ENCODE measurements around the gene PACS2.

GRCh38 chr14:105333020-105333490, 18.5 kb downstream of the PACS2 start:
- TF ChIP-seq CTCF (IDR thresholded peaks at IDR 0.05): no peak
- no peak for TF ChIP-seq POLR2A (IDR thresholded peaks at IDR 0.05; ENCODE audit: low read depth)
- no peak for TF ChIP-seq EP300 (IDR thresholded peaks at IDR 0.05)
- TF ChIP-seq POLR2AphosphoS5 (IDR thresholded peaks at IDR 0.05): no peak

All from esophagus muscularis mucosa (tissue), 4 donors.